HG03558 (cell line): ENCODE results near the gene SNRPD1.
"Not testable (repeated sequence)": the region's sequence is repeated elsewhere in the genome, so short reads cannot be mapped to it uniquely, and the experiment has no call there.

Experiments used
- ATAC-seq: cut with Tn5 transposase; IDR thresholded peaks from one replicate; pipeline ENCODE4 v1.9.1; 2021; ENCODE audit warnings: moderate number of reproducible peaks; ENCODE audit not compliant: unreplicated experiment; ENCODE audit errors: extremely low read depth

The SNRPD1 gene

GRCh38 chr18:21634588-21635199 is 22.6 kb downstream of the SNRPD1 start:
- no peak for ATAC-seq

- ATAC-seq, result no peak
Observed at GRCh38 chr18:21636769-21637168, 24.7 kb downstream of the SNRPD1 start.

GRCh38 chr18:21638822-21639221 is 26.7 kb downstream of the SNRPD1 start:
- ATAC-seq, result no peak

GRCh38 chr18:21640375-21640774 is 28.3 kb downstream of the SNRPD1 start:
- ATAC-seq, result not testable (repeated sequence)

- ATAC-seq, result no peak
Observed at GRCh38 chr18:21650311-21650710, 38.2 kb downstream of the SNRPD1 start.

- no peak for ATAC-seq
Observed at GRCh38 chr18:21652073-21652472, 40.0 kb downstream of the SNRPD1 start.

- no peak for ATAC-seq
Observed at GRCh38 chr18:21653361-21653760, 41.2 kb downstream of the SNRPD1 start.

- no peak for ATAC-seq
Observed at GRCh38 chr18:21656402-21656801, 44.3 kb downstream of the SNRPD1 start.

GRCh38 chr18:21660078-21660477 is 48.0 kb downstream of the SNRPD1 start:
- ATAC-seq, result no peak

GRCh38 chr18:21662581-21662980 is 50.5 kb downstream of the SNRPD1 start:
- ATAC-seq, result no peak

- no peak for ATAC-seq
Observed at GRCh38 chr18:21663578-21663977, 51.5 kb downstream of the SNRPD1 start.

GRCh38 chr18:21664069-21664468 is 52.0 kb downstream of the SNRPD1 start:
- no peak for ATAC-seq

GRCh38 chr18:21669736-21670285 is 57.7 kb downstream of the SNRPD1 start:
- ATAC-seq, result no peak

- no peak for ATAC-seq
Observed at GRCh38 chr18:21672521-21673267, 60.6 kb downstream of the SNRPD1 start.

GRCh38 chr18:21675354-21675753 is 63.2 kb downstream of the SNRPD1 start:
- ATAC-seq, result not testable (repeated sequence)

- no peak for ATAC-seq
Observed at GRCh38 chr18:21678859-21679258, 66.7 kb downstream of the SNRPD1 start.

- ATAC-seq, result no peak
Observed at GRCh38 chr18:21680161-21680560, 68.0 kb downstream of the SNRPD1 start.

- peak; percentile 39 for ATAC-seq
Observed at GRCh38 chr18:21682371-21683051, 70.4 kb downstream of the SNRPD1 start.
